ENCODE data around the gene KIF6. TPM values are rescaled to one million over a fixed set of nuclear protein-coding genes. Genes with fewer than 3 reads are reported as not detected.

Gene KIF6
- total RNA-seq, 1 donor from 2014 or later = 2.7 TPM

- no peak overlapping the region for H3K9ac ChIP-seq
- H3K27me3 Mint-ChIP-seq (ENCODE audit: insufficient read depth, low read depth) = no peaks in the 10 kb centered on the region
- no peaks in the 10 kb centered on the region for H3K4me1 Mint-ChIP-seq
- TF ChIP-seq CTCF (IDR thresholded peaks at IDR 0.05) (no peak), EZH2phosphoT487 (IDR thresholded peaks at IDR 0.05) (no peak), EZH2 (IDR thresholded peaks at IDR 0.05) (no peak)
- H4K20me1 ChIP-seq (ENCODE audit: low read depth) = no peaks in the 10 kb centered on the region
- no peaks in the 10 kb centered on the region for H3K9me3 Mint-ChIP-seq
- no peaks in the 10 kb centered on the region for H3K9me3 ChIP-seq (ENCODE audit: low read depth)
- H3K4me2 ChIP-seq = no peak overlapping the region
- no peak for DNase-seq (ENCODE audit: low spot score)
- no peaks in the 10 kb centered on the region for H3K36me3 ChIP-seq
- H3K79me2 ChIP-seq (ENCODE audit: low read depth) = no peaks in the 10 kb centered on the region
- no peak overlapping the region for H3K27ac ChIP-seq
- no peak overlapping the region for H2AFZ ChIP-seq (replicated peaks)
- H3K4me1 ChIP-seq = no peaks in the 10 kb centered on the region
- H3K27me3 ChIP-seq = no peaks in the 10 kb centered on the region
- H3K4me3 ChIP-seq = no peak overlapping the region
- H3K36me3 Mint-ChIP-seq = no peaks in the 10 kb centered on the region
- no peak overlapping the region for H3K4me3 Mint-ChIP-seq
- H3K27ac Mint-ChIP-seq = no peak overlapping the region
- no peaks in the 10 kb centered on the region for H3F3A ChIP-seq (ENCODE audit: low read depth)
Measured at GRCh38 chr6:39403304-39403703, 321.9 kb downstream of the KIF6 start.

GRCh38 chr6:39402239-39402751, 322.9 kb downstream of the KIF6 start:
- Histone ChIP-seq H3K27me3 (no peaks in the 10 kb centered on the region), H3K4me1 (no peaks in the 10 kb centered on the region), H3K4me3 (no peak overlapping the region), H2AFZ (replicated peaks) (no peak overlapping the region), H3K79me2 (ENCODE audit: low read depth) (no peaks in the 10 kb centered on the region), H3K27ac (no peak overlapping the region), H3K36me3 (no peaks in the 10 kb centered on the region), H3K4me2 (no peak overlapping the region), H3F3A (ENCODE audit: low read depth) (no peaks in the 10 kb centered on the region), H3K9ac (no peak overlapping the region), H3K9me3 (ENCODE audit: low read depth) (no peaks in the 10 kb centered on the region), H4K20me1 (ENCODE audit: low read depth) (no peaks in the 10 kb centered on the region)
- Mint-ChIP-seq H3K4me1 (no peaks in the 10 kb centered on the region), H3K27ac (no peak overlapping the region), H3K36me3 (no peaks in the 10 kb centered on the region), H3K4me3 (no peak overlapping the region), H3K27me3 (ENCODE audit: insufficient read depth, low read depth) (no peaks in the 10 kb centered on the region), H3K9me3 (no peaks in the 10 kb centered on the region)
- TF ChIP-seq EZH2 (IDR thresholded peaks at IDR 0.05) = no peak
- TF ChIP-seq EZH2phosphoT487 (IDR thresholded peaks at IDR 0.05) = no peak
- TF ChIP-seq CTCF (IDR thresholded peaks at IDR 0.05) = no peak
- DNase-seq (ENCODE audit: low spot score) = no peak

- Mint-ChIP-seq H3K4me1 (no peaks in the 10 kb centered on the region), H3K9me3 (no peaks in the 10 kb centered on the region), H3K36me3 (no peaks in the 10 kb centered on the region), H3K4me3 (no peak overlapping the region), H3K27me3 (ENCODE audit: insufficient read depth, low read depth) (no peaks in the 10 kb centered on the region), H3K27ac (no peak overlapping the region)
- H3K4me1 ChIP-seq = peaks cover 2% of the 10 kb centered on the region
- no peak overlapping the region for H3K4me3 ChIP-seq
- no peaks in the 10 kb centered on the region for H3K36me3 ChIP-seq
- no peak for TF ChIP-seq EZH2phosphoT487 (IDR thresholded peaks at IDR 0.05)
- no peaks in the 10 kb centered on the region for H3K79me2 ChIP-seq (ENCODE audit: low read depth)
- no peak for DNase-seq (ENCODE audit: low spot score)
- no peak overlapping the region for H3K9ac ChIP-seq
- no peaks in the 10 kb centered on the region for H4K20me1 ChIP-seq (ENCODE audit: low read depth)
- no peak overlapping the region for H2AFZ ChIP-seq (replicated peaks)
- no peaks in the 10 kb centered on the region for H3F3A ChIP-seq (ENCODE audit: low read depth)
- no peak overlapping the region for H3K4me2 ChIP-seq
- H3K27me3 ChIP-seq = no peaks in the 10 kb centered on the region
- H3K9me3 ChIP-seq (ENCODE audit: low read depth) = no peaks in the 10 kb centered on the region
- H3K27ac ChIP-seq = no peak overlapping the region
Measured at GRCh38 chr6:39401376-39401775, 323.8 kb downstream of the KIF6 start.

GRCh38 chr6:39400026-39400425, 325.2 kb downstream of the KIF6 start:
- Histone ChIP-seq H3F3A (ENCODE audit: low read depth) (no peaks in the 10 kb centered on the region), H4K20me1 (ENCODE audit: low read depth) (no peaks in the 10 kb centered on the region), H3K9me3 (ENCODE audit: low read depth) (no peaks in the 10 kb centered on the region), H3K9ac (no peak overlapping the region), H3K4me3 (no peak overlapping the region), H3K36me3 (no peaks in the 10 kb centered on the region), H3K4me2 (no peak overlapping the region), H3K27ac (no peak overlapping the region), H3K27me3 (no peaks in the 10 kb centered on the region), H3K79me2 (ENCODE audit: low read depth) (no peaks in the 10 kb centered on the region), H2AFZ (replicated peaks) (no peak overlapping the region), H3K4me1 (peaks cover 9% of the 10 kb centered on the region)
- Mint-ChIP-seq H3K36me3 (no peaks in the 10 kb centered on the region), H3K27ac (no peak overlapping the region), H3K4me3 (no peak overlapping the region), H3K4me1 (no peaks in the 10 kb centered on the region), H3K27me3 (ENCODE audit: insufficient read depth, low read depth) (no peaks in the 10 kb centered on the region), H3K9me3 (no peaks in the 10 kb centered on the region)
- no peak for DNase-seq (ENCODE audit: low spot score)
- no peak for TF ChIP-seq EZH2phosphoT487 (IDR thresholded peaks at IDR 0.05)
- no peak for TF ChIP-seq CTCF (IDR thresholded peaks at IDR 0.05)
- TF ChIP-seq EZH2 (IDR thresholded peaks at IDR 0.05) = no peak

All from neural progenitor cell (in vitro differentiated cells).